Endodermal cell (in vitro differentiated cells): ENCODE results near the gene MEGF10. TPM values are rescaled to one million over a fixed set of nuclear protein-coding genes. Genes with fewer than 3 reads are reported as not detected.
A peak's percentile ranks its signal among the peaks of the same experiment; 100 is the strongest.

ENCODE experiments used
- DNase-seq: peaks from one replicate; pipeline ENCODE4 v3.0.0-alpha.2; 2017
- H3K27ac ChIP-seq: 2 replicates; pipeline ENCODE4 v1.5.1; 2013; ENCODE audit warnings: mild to moderate bottlenecking, low read depth, low read length, moderate library complexity
- H3K27me3 ChIP-seq: 2 replicates; pipeline ENCODE4 v1.6.1; 2013; ENCODE audit warnings: mild to moderate bottlenecking, low read length, moderate library complexity; ENCODE audit not compliant: insufficient read depth, control insufficient read depth, poor library complexity, severe bottlenecking
- H3K36me3 ChIP-seq: 2 replicates; pipeline ENCODE4 v1.7.0; 2013; ENCODE audit warnings: mild to moderate bottlenecking, low read length, moderate library complexity; ENCODE audit not compliant: control insufficient read depth, insufficient read depth
- H3K4me1 ChIP-seq: one replicate; pipeline ENCODE4 v1.7.0; 2013; ENCODE audit warnings: low read length; ENCODE audit not compliant: control insufficient read depth, insufficient read depth
- H3K4me3 ChIP-seq: 2 replicates; pipeline ENCODE4 v1.5.1; 2013; ENCODE audit warnings: mild to moderate bottlenecking, low read length, moderate library complexity
- H3K9ac ChIP-seq: 2 replicates; pipeline ENCODE4 v1.6.1; 2013; ENCODE audit warnings: mild to moderate bottlenecking, low read length, moderate library complexity; ENCODE audit not compliant: poor library complexity, severe bottlenecking; ENCODE audit errors: extremely low read depth
- H3K9me3 ChIP-seq: 2 replicates; pipeline ENCODE4 v1.6.1; 2013; ENCODE audit warnings: mild to moderate bottlenecking, low read length, moderate library complexity; ENCODE audit not compliant: control insufficient read depth
- H3K27ac Mint-ChIP-seq: 2 replicates; pipeline ENCODE4 v1.8.0; 2020; ENCODE audit warnings: mixed read lengths
- H3K27me3 Mint-ChIP-seq: 2 replicates; pipeline ENCODE4 v1.8.0; 2021; ENCODE audit warnings: mild to moderate bottlenecking, mixed read lengths; ENCODE audit not compliant: insufficient read depth
- H3K36me3 Mint-ChIP-seq: 2 replicates; pipeline ENCODE4 v1.8.0; 2020; ENCODE audit warnings: low read depth, mixed read lengths
- H3K4me1 Mint-ChIP-seq: 2 replicates; pipeline ENCODE4 v1.8.0; 2020; ENCODE audit warnings: mixed read lengths
- H3K4me3 Mint-ChIP-seq: 2 replicates; pipeline ENCODE4 v1.8.0; 2020; ENCODE audit warnings: mild to moderate bottlenecking, moderate library complexity, mixed read lengths
- H3K9me3 Mint-ChIP-seq: 2 replicates; pipeline ENCODE4 v1.8.0; 2020; ENCODE audit warnings: mild to moderate bottlenecking, mixed read lengths
- CTCF ChIP-seq: fragments of 200-600 bp; sonication (generic); conservative IDR thresholded peaks from 2 replicates; pipeline ENCODE4 v1.5.0; 2021; ENCODE audit warnings: antibody characterized with exemption, mild to moderate bottlenecking
- WGBS, 2 experiments: methylation state at CpG; one replicate each; pipeline versions ENCODE4 v1.1.5 to v1.1.7; 2013; ENCODE audit warnings: missing lambda C conversion rate in 2 of 2, mixed read lengths in 1 of 2; ENCODE audit not compliant: insufficient coverage in 1 of 2, insufficient read length in 1 of 2; 5-methylcytosine and 5-hydroxymethylcytosine counted together
- total RNA-seq, 2 donors: library from RNA; stranded (reverse); fragmentation: NEBNext Ultra II Directional in 1 of 2; extraction: Animal tissue kit (Norgen Biotek cat#: 25700) in 1 of 2; gene quantifications; 2 replicates in 1 of 2; 3 replicates in 1 of 2; pipeline ENCODE4 v1.2.1, GENCODE V29; 2021

MEGF10 gene
- total RNA-seq, 2 donors from 2014 or later = 12.7 to 17.7 TPM

GRCh38 chr5:127445328-127445727 lies 154.7 kb downstream of the MEGF10 start:
- no peak overlapping the region for H3K27ac ChIP-seq
- Mint-ChIP-seq H3K27me3 (no peaks in the 10 kb centered on the region), H3K4me3 (no peak overlapping the region), H3K36me3 (peaks cover 19% of the 10 kb centered on the region), H3K27ac (no peak overlapping the region), H3K9me3 (peaks cover 3% of the 10 kb centered on the region), H3K4me1 (peaks cover 23% of the 10 kb centered on the region)
- no peak for DNase-seq
- H3K9ac ChIP-seq = no peak overlapping the region
- no peak for TF ChIP-seq CTCF
- no peaks in the 10 kb centered on the region for H3K27me3 ChIP-seq
- WGBS, 2 experiments = 90 to 94% methylated on average over 2 to 4 of the region's 4 CpGs
- peaks cover 25% of the 10 kb centered on the region for H3K36me3 ChIP-seq
- H3K9me3 ChIP-seq = no peaks in the 10 kb centered on the region
- no peak overlapping the region for H3K4me3 ChIP-seq
- peaks cover 6% of the 10 kb centered on the region for H3K4me1 ChIP-seq

- Histone ChIP-seq H3K9ac (no peak overlapping the region), H3K27me3 (no peaks in the 10 kb centered on the region), H3K4me3 (peak overlapping the region; percentile 50), H3K4me1 (peaks cover 6% of the 10 kb centered on the region), H3K36me3 (peaks cover 25% of the 10 kb centered on the region), H3K27ac (no peak overlapping the region), H3K9me3 (no peaks in the 10 kb centered on the region)
- Mint-ChIP-seq H3K4me1 (peaks cover 14% of the 10 kb centered on the region), H3K4me3 (no peak overlapping the region), H3K27ac (peak overlapping the region; percentile 12), H3K36me3 (peaks cover 21% of the 10 kb centered on the region), H3K27me3 (no peaks in the 10 kb centered on the region), H3K9me3 (peaks cover 3% of the 10 kb centered on the region)
- no peak for TF ChIP-seq CTCF
- DNase-seq = no peak
- WGBS, 2 experiments = 73 to 100% methylated on average over 2 of the region's 2 CpGs
Observed at GRCh38 chr5:127446626-127447025, 156.0 kb downstream of the MEGF10 start.

- Histone ChIP-seq H3K27me3 (no peaks in the 10 kb centered on the region), H3K36me3 (peaks cover 32% of the 10 kb centered on the region), H3K9ac (no peak overlapping the region), H3K4me1 (peaks cover 6% of the 10 kb centered on the region), H3K9me3 (no peaks in the 10 kb centered on the region), H3K4me3 (no peak overlapping the region), H3K27ac (no peak overlapping the region)
- Mint-ChIP-seq H3K4me3 (no peak overlapping the region), H3K36me3 (peaks cover 23% of the 10 kb centered on the region), H3K9me3 (peaks cover 3% of the 10 kb centered on the region), H3K4me1 (peaks cover 16% of the 10 kb centered on the region), H3K27me3 (no peaks in the 10 kb centered on the region), H3K27ac (no peak overlapping the region)
- no peak for TF ChIP-seq CTCF
- 96 to 100% methylated on average over 4 to 7 of the region's 7 CpGs for WGBS, 2 experiments
- DNase-seq = no peak
Observed at GRCh38 chr5:127447827-127448226, 157.2 kb downstream of the MEGF10 start.
